Measurements from ENCODE around the gene HEATR9.

- TF ChIP-seq CTCF (IDR thresholded peaks at IDR 0.05) (no peak), POLR2A (IDR thresholded peaks at IDR 0.05) (no peak)
Observed at GRCh38 chr17:35895636-35896587, 27.2 kb upstream of the HEATR9 start.

All from esophagus squamous epithelium (tissue), 4 donors.